Measurements from ENCODE around the gene MTHFD2.

DNA sequence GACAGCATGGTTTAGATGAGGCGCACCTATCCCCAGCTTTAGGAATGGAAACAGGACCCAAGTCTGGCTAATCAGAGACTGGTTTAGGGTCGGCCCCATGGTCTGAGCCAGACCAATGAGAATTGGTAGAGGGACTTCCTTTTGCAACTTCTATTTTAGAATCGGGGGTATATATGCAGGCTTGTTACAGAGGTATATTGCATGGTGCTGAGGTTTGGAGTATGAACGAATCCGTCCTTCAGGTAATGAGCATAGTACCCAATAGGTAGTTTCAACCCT, 49.2 kb upstream of the MTHFD2 start:
- TF ChIP-seq EZH2 (IDR thresholded peaks at IDR 0.05) (no peak), POLR2AphosphoS5 (IDR thresholded peaks at IDR 0.05; ENCODE audit: borderline replicate concordance, low read depth, low read length) (no peak), FOXP2 (optimal IDR thresholded peaks at IDR 0.05; ENCODE audit: control extremely low read depth, extremely low read length, insufficient read depth) (no peak)

Measured in SK-N-MC (cell line).